ENCODE measurements around the gene CHD6. TPM values are rescaled to one million over a fixed set of nuclear protein-coding genes. Genes with fewer than 3 reads are reported as not detected.

Gene CHD6
- total RNA-seq, 4 donors from 2014 or later: 24.7 to 89.7 (median 36.6) TPM

GRCh38 chr20:41654884-41655283 lies 36.7 kb upstream of the CHD6 start:
- no peaks in the 10 kb centered on the region for H3K36me3 ChIP-seq
- peaks cover 3% of the 10 kb centered on the region for H3K27me3 ChIP-seq
- no peak overlapping the region for H3K4me3 ChIP-seq
- H3K4me1 ChIP-seq: peaks cover 13% of the 10 kb centered on the region
- no peak for DNase-seq (ENCODE audit: low spot score in 2 of 2)
- no peak overlapping the region for H3K27ac ChIP-seq
- 88% methylated on average over 1 of the region's 1 CpG for WGBS
- TF ChIP-seq POLR2AphosphoS5 (IDR thresholded peaks at IDR 0.05) (no peak), EP300 (IDR thresholded peaks at IDR 0.05) (no peak), POLR2A (IDR thresholded peaks at IDR 0.05) (no peak), CTCF (IDR thresholded peaks at IDR 0.05) (no peak)
- no peaks in the 10 kb centered on the region for H3K9me3 ChIP-seq

GRCh38 chr20:41654292-41654691 lies 36.1 kb upstream of the CHD6 start:
- WGBS: 80% methylated on average over 3 of the region's 3 CpGs
- no peak overlapping the region for H3K27ac ChIP-seq
- H3K27me3 ChIP-seq: peaks cover 3% of the 10 kb centered on the region
- TF ChIP-seq EP300 (IDR thresholded peaks at IDR 0.05): no peak
- TF ChIP-seq POLR2AphosphoS5 (IDR thresholded peaks at IDR 0.05): no peak
- TF ChIP-seq POLR2A (IDR thresholded peaks at IDR 0.05): no peak
- no peak for TF ChIP-seq CTCF (IDR thresholded peaks at IDR 0.05)
- H3K36me3 ChIP-seq: no peaks in the 10 kb centered on the region
- H3K4me3 ChIP-seq: no peak overlapping the region
- H3K4me1 ChIP-seq: peaks cover 19% of the 10 kb centered on the region
- DNase-seq (ENCODE audit: low spot score in 2 of 2): no peak
- no peaks in the 10 kb centered on the region for H3K9me3 ChIP-seq

GRCh38 chr20:41650231-41650948 lies 32.2 kb upstream of the CHD6 start:
- H3K27me3 ChIP-seq: no peaks in the 10 kb centered on the region
- TF ChIP-seq EP300 (IDR thresholded peaks at IDR 0.05): no peak
- no peak for TF ChIP-seq POLR2A (IDR thresholded peaks at IDR 0.05)
- TF ChIP-seq POLR2AphosphoS5 (IDR thresholded peaks at IDR 0.05): no peak
- no peak for TF ChIP-seq CTCF (IDR thresholded peaks at IDR 0.05)
- DNase-seq (ENCODE audit: low spot score in 2 of 2): no peak

GRCh38 chr20:41649489-41649888 lies 31.3 kb upstream of the CHD6 start:
- no peaks in the 10 kb centered on the region for H3K9me3 ChIP-seq
- no peaks in the 10 kb centered on the region for H3K36me3 ChIP-seq
- no peak for DNase-seq (ENCODE audit: low spot score in 2 of 2)
- H3K27me3 ChIP-seq: no peaks in the 10 kb centered on the region
- peaks cover 45% of the 10 kb centered on the region for H3K4me1 ChIP-seq
- no peak overlapping the region for H3K4me3 ChIP-seq
- 43% methylated on average over 3 of the region's 3 CpGs for WGBS
- peak overlapping the region; percentile 57 for H3K27ac ChIP-seq
- TF ChIP-seq CTCF (IDR thresholded peaks at IDR 0.05): no peak
- TF ChIP-seq POLR2AphosphoS5 (IDR thresholded peaks at IDR 0.05): no peak
- TF ChIP-seq POLR2A (IDR thresholded peaks at IDR 0.05): no peak
- no peak for TF ChIP-seq EP300 (IDR thresholded peaks at IDR 0.05)

More at GRCh38 chr20:41650231-41650948, 32.2 kb upstream of the CHD6 start:
- peak overlapping the region; percentile 57 for H3K27ac ChIP-seq
- 20% methylated on average over 1 of the region's 1 CpG for WGBS
- no peaks in the 10 kb centered on the region for H3K36me3 ChIP-seq
- no peak overlapping the region for H3K4me3 ChIP-seq
- peaks cover 36% of the 10 kb centered on the region for H3K4me1 ChIP-seq
- no peaks in the 10 kb centered on the region for H3K9me3 ChIP-seq

GRCh38 chr20:41645372-41645771 lies 27.2 kb upstream of the CHD6 start:
- TF ChIP-seq POLR2A (IDR thresholded peaks at IDR 0.05) (no peak), POLR2AphosphoS5 (IDR thresholded peaks at IDR 0.05) (no peak), EP300 (IDR thresholded peaks at IDR 0.05) (no peak), CTCF (IDR thresholded peaks at IDR 0.05) (no peak)
- 57% methylated on average over 3 of the region's 3 CpGs for whole genome bisulfite sequencing
- no peak for DNase-seq (ENCODE audit: low spot score in 2 of 2)
- Histone ChIP-seq H3K9me3 (no peaks in the 10 kb centered on the region), H3K27ac (peak overlapping the region; percentile 54), H3K4me3 (no peak overlapping the region), H3K4me1 (peaks cover 44% of the 10 kb centered on the region), H3K36me3 (no peaks in the 10 kb centered on the region), H3K27me3 (no peaks in the 10 kb centered on the region)
